ENCODE data around the gene KCNQ2.

Gene KCNQ2

GRCh38 chr20:63404129-63405085 is 68.0 kb downstream of the KCNQ2 start:
- TF ChIP-seq EZH2phosphoT487 (IDR thresholded peaks at IDR 0.05; ENCODE audit: borderline replicate concordance, low read length) (no peak), CTCF (IDR thresholded peaks at IDR 0.05; ENCODE audit: low read depth, low read length, poor library complexity, severe bottlenecking) (no peak)
- no peaks in the 10 kb centered on the region for H3K9me3 ChIP-seq (ENCODE audit: control insufficient read depth, insufficient read depth, low read length)
- H4K20me1 ChIP-seq (ENCODE audit: control insufficient read depth, insufficient read depth, low read depth, low read length) = no peaks in the 10 kb centered on the region
- H3K79me2 ChIP-seq (ENCODE audit: control insufficient read depth, low read length) = no peaks in the 10 kb centered on the region
- no peaks in the 10 kb centered on the region for H3K4me1 ChIP-seq (ENCODE audit: control insufficient read depth, low read length)
- H3K4me2 ChIP-seq (ENCODE audit: low read length) = no peak overlapping the region
- no peaks in the 10 kb centered on the region for H3F3A ChIP-seq (ENCODE audit: control insufficient read depth, insufficient read depth)
- no peaks in the 10 kb centered on the region for H3K36me3 ChIP-seq (ENCODE audit: control insufficient read depth, low read length)
- H3K27me3 ChIP-seq (ENCODE audit: control insufficient read depth, low read length) = no peaks in the 10 kb centered on the region
- no peak overlapping the region for H3K4me3 ChIP-seq (ENCODE audit: low read length)
- no peaks in the 10 kb centered on the region for H3K9me2 ChIP-seq (replicated peaks; ENCODE audit: control insufficient read depth, low read length)
- no peak overlapping the region for H3K27ac ChIP-seq (ENCODE audit: low read depth, low read length)

GRCh38 chr20:63403403-63404105 is 68.9 kb downstream of the KCNQ2 start:
- Histone ChIP-seq H4K20me1 (ENCODE audit: control insufficient read depth, insufficient read depth, low read depth, low read length) (no peaks in the 10 kb centered on the region), H3K4me1 (ENCODE audit: control insufficient read depth, low read length) (no peaks in the 10 kb centered on the region), H3K9me3 (ENCODE audit: control insufficient read depth, insufficient read depth, low read length) (no peaks in the 10 kb centered on the region), H3K9me2 (replicated peaks; ENCODE audit: control insufficient read depth, low read length) (no peaks in the 10 kb centered on the region), H3F3A (ENCODE audit: control insufficient read depth, insufficient read depth) (no peaks in the 10 kb centered on the region), H3K4me2 (ENCODE audit: low read length) (no peak overlapping the region), H3K27ac (ENCODE audit: low read depth, low read length) (no peak overlapping the region), H3K79me2 (ENCODE audit: control insufficient read depth, low read length) (no peaks in the 10 kb centered on the region), H3K27me3 (ENCODE audit: control insufficient read depth, low read length) (no peaks in the 10 kb centered on the region), H3K36me3 (ENCODE audit: control insufficient read depth, low read length) (no peaks in the 10 kb centered on the region), H3K4me3 (ENCODE audit: low read length) (no peak overlapping the region)
- TF ChIP-seq CTCF (IDR thresholded peaks at IDR 0.05; ENCODE audit: low read depth, low read length, poor library complexity, severe bottlenecking) (no peak), EZH2phosphoT487 (IDR thresholded peaks at IDR 0.05; ENCODE audit: borderline replicate concordance, low read length) (no peak)

- H3K27ac ChIP-seq (ENCODE audit: low read depth, low read length) = no peak overlapping the region
- no peaks in the 10 kb centered on the region for H3K9me3 ChIP-seq (ENCODE audit: control insufficient read depth, insufficient read depth, low read length)
Observed at GRCh38 chr20:63402860-63403220, 69.6 kb downstream of the KCNQ2 start.

More at GRCh38 chr20:63402860-63403220, 69.6 kb downstream of the KCNQ2 start:
- Histone ChIP-seq H4K20me1 (ENCODE audit: control insufficient read depth, insufficient read depth, low read depth, low read length) (no peaks in the 10 kb centered on the region), H3F3A (ENCODE audit: control insufficient read depth, insufficient read depth) (no peaks in the 10 kb centered on the region), H3K4me2 (ENCODE audit: low read length) (no peak overlapping the region), H3K36me3 (ENCODE audit: control insufficient read depth, low read length) (no peaks in the 10 kb centered on the region), H3K4me1 (ENCODE audit: control insufficient read depth, low read length) (no peaks in the 10 kb centered on the region), H3K27me3 (ENCODE audit: control insufficient read depth, low read length) (no peaks in the 10 kb centered on the region), H3K4me3 (ENCODE audit: low read length) (no peak overlapping the region), H3K79me2 (ENCODE audit: control insufficient read depth, low read length) (no peaks in the 10 kb centered on the region), H3K9me2 (replicated peaks; ENCODE audit: control insufficient read depth, low read length) (no peaks in the 10 kb centered on the region)
- TF ChIP-seq CTCF (IDR thresholded peaks at IDR 0.05; ENCODE audit: low read depth, low read length, poor library complexity, severe bottlenecking) (no peak), EZH2phosphoT487 (IDR thresholded peaks at IDR 0.05; ENCODE audit: borderline replicate concordance, low read length) (no peak)
